H54 (cell line): ENCODE measurements around the gene NDNF.

Experiments
- DNase-seq: peaks from one replicate; pipeline ENCODE4 v3.0.0; 2011; ENCODE audit warnings: low spot score, mixed read lengths; ENCODE audit not compliant: insufficient read length
- FAIRE-seq: peaks from 3 replicates; lab custom pipeline; 2011; peaks lifted over from hg19 to GRCh38; lab: Jason Lieb, UNC
- POLR2A ChIP-seq: IDR thresholded peaks from 2 replicates; pipeline ENCODE4 v1.6.1; 2011; ENCODE audit warnings: low read depth, mild to moderate bottlenecking, low read length

NDNF gene

GRCh38 chr4:121011780-121012340, 60.5 kb downstream of the NDNF start:
- FAIRE-seq (no peak), DNase-seq (no peak)
- TF ChIP-seq POLR2A: no peak

- DNase-seq: no peak
- no peak for FAIRE-seq
- TF ChIP-seq POLR2A: no peak
Measured at GRCh38 chr4:121011138-121011537, 61.2 kb downstream of the NDNF start.

- no peak for TF ChIP-seq POLR2A
- no peak for DNase-seq
- no peak for FAIRE-seq
Measured at GRCh38 chr4:121009578-121010478, 62.5 kb downstream of the NDNF start.

- DNase-seq (no peak), FAIRE-seq (no peak)
- no peak for TF ChIP-seq POLR2A
Measured at GRCh38 chr4:121007660-121008059, 64.7 kb downstream of the NDNF start.

GRCh38 chr4:121003863-121004262, 68.5 kb downstream of the NDNF start:
- FAIRE-seq (no peak), DNase-seq (no peak)
- no peak for TF ChIP-seq POLR2A

GRCh38 chr4:120995266-120996010, 76.9 kb downstream of the NDNF start:
- DNase-seq (peak; percentile 3), FAIRE-seq (no peak)
- TF ChIP-seq POLR2A: no peak

- no peak for TF ChIP-seq POLR2A
- no peak for FAIRE-seq
- no peak for DNase-seq
Measured at GRCh38 chr4:120994521-120994920, 77.8 kb downstream of the NDNF start.

GRCh38 chr4:120991885-120992284, 80.5 kb downstream of the NDNF start:
- no peak for FAIRE-seq
- no peak for TF ChIP-seq POLR2A
- DNase-seq: no peak

GRCh38 chr4:120990246-120990645, 82.1 kb downstream of the NDNF start:
- FAIRE-seq (no peak), DNase-seq (no peak)

More at GRCh38 chr4:120990246-120990645, 82.1 kb downstream of the NDNF start:
- no peak for TF ChIP-seq POLR2A
